ENCODE data around the gene SYT11. TPM values are rescaled to one million over a fixed set of nuclear protein-coding genes. Genes with fewer than 3 reads are reported as not detected.

The SYT11 gene
- total and polyA plus RNA-seq, 10 of the 15 experiments (the other 5 are each of a cell fraction or from before 2014, with no cell fraction given) = 7.7 to 21.2 (median 13.5) TPM

DNA sequence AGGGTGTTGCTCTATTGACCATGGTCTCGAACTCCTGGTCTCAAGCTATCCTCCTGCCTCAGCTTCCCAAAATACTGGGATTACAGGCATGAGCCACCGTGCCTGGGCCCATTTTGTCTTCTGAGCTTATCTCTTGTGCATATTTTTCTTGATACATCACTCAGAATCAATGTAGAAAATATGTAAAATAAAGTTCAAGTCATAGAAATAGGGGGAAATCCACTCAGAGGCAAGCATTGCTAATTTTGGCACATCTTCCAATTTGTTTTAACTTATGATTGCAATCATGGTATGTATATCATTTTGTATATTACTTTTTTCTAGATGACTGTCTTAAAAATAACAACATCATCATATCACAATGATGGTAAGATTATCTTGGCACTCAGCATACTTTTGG is 30.2 kb downstream of the SYT11 start:
- Histone ChIP-seq H4K20me1 (ENCODE audit: control insufficient read depth, insufficient read depth) (no peaks in the 10 kb centered on the region), H3K36me3 (ENCODE audit: control insufficient read depth in 2 of 2, insufficient read depth in 2 of 2, low read length in 1 of 2) (no peaks in the 10 kb centered on the region), H3K27me3 (replicated peaks in 1 of 2; ENCODE audit: control insufficient read depth in 2 of 2, insufficient read depth in 2 of 2, low read length in 1 of 2) (no peaks in the 10 kb centered on the region), H3K4me2 (ENCODE audit: control insufficient read depth, insufficient read depth) (no peak overlapping the region), H3K79me2 (ENCODE audit: control insufficient read depth, insufficient read depth, low read length) (no peaks in the 10 kb centered on the region), H3K27ac (ENCODE audit: control insufficient read depth, insufficient read depth) (no peak overlapping the region), H3K9me3 (replicated peaks; ENCODE audit: control insufficient read depth, insufficient read depth, low read length) (no peaks in the 10 kb centered on the region), H2AFZ (ENCODE audit: control insufficient read depth, low read depth, low read length) (no peak overlapping the region), H3K4me3 (no peak overlapping the region), H3K4me1 (ENCODE audit: control insufficient read depth, insufficient read depth, low read length) (no peaks in the 10 kb centered on the region), H3K9ac (ENCODE audit: control insufficient read depth, insufficient read depth, low read length) (no peak overlapping the region)
- DNase-seq (ENCODE audit: low read depth, low spot score) = no peak
- 47% methylated on average over 2 of the region's 2 CpGs for WGBS (ENCODE audit: insufficient coverage, insufficient replicate concordance, low lambda C conversion rate, missing lambda C conversion rate)
- BruUV-seq (replicated peaks) = no TSS peak
- POLR2A ChIA-PET = interaction anchor here (0.6 kb wide), 1 partner anchor 38 kb away, joined by 8 read pairs; no protein-coding TSS in a partner anchor
- CTCF ChIA-PET = interaction anchor here (0.7 to 1.7 kb wide), 2 partner anchors 9 to 18 kb away, joined by 3 to 4 read pairs; no protein-coding TSS in a partner anchor
- RAD21 ChIA-PET (ENCODE audit: unreplicated experiment) = interaction anchor here (0.6 kb wide), 1 partner anchor 11 kb away, joined by 3 read pairs; no protein-coding TSS in a partner anchor
- in situ Hi-C loops (cut with MboI) (no loop called here), intact Hi-C loops (cut with micrococcal nuclease; ENCODE audit: unreplicated experiment) (no loop called here)
- TF ChIP-seq ZNF622 (IDR thresholded peaks at IDR 0.05) = no peak
- no peak for TF ChIP-seq PRDM15 (CRISPR knock-in tag; IDR thresholded peaks at IDR 0.05)
- TF ChIP-seq PAX5 (IDR thresholded peaks at IDR 0.05; ENCODE audit: borderline replicate concordance, low read depth, low read length) = no peak
- TF ChIP-seq HSF1 (IDR thresholded peaks at IDR 0.05; ENCODE audit: low read depth, low read length) = no peak
- no peak for TF ChIP-seq JUND (IDR thresholded peaks at IDR 0.05; ENCODE audit: low read depth, low read length)
- no peak for TF ChIP-seq NRF1 (conservative IDR thresholded peaks at IDR 0.05; ENCODE audit: low read depth, low read length)
- no peak for TF ChIP-seq ZNF217 (IDR thresholded peaks at IDR 0.05)
- no peak for TF ChIP-seq KDM1A (IDR thresholded peaks at IDR 0.05; ENCODE audit: borderline replicate concordance)
- TF ChIP-seq MAX (IDR thresholded peaks at IDR 0.05; ENCODE audit: low read depth, low read length) = no peak
- no peak for TF ChIP-seq POLR2AphosphoS5 (IDR thresholded peaks at IDR 0.05; ENCODE audit: low read length)
- no peak for TF ChIP-seq POU2F2 (IDR thresholded peaks at IDR 0.05; ENCODE audit: borderline replicate concordance, low read depth, low read length)
- SMC1A ChIA-PET (ENCODE audit: uncharacterized antibody, unreplicated experiment) = interaction anchor here (0.6 kb wide), 1 partner anchor 113 kb away, joined by 3 read pairs; no protein-coding TSS in a partner anchor
- no peak for ATAC-seq
- FAIRE-seq = no peak

Measured in GM12878 (cell line).